Glutamatergic neuron (in vitro differentiated cells): ENCODE data around the gene GRID1. TPM values are rescaled to one million over a fixed set of nuclear protein-coding genes. Genes with fewer than 3 reads are reported as not detected.

Experiments used
- DNase-seq: peaks from one replicate; pipeline ENCODE4 v3.0.0; 2022
- H3K27ac Mint-ChIP-seq: one replicate; pipeline ENCODE4 v1.8.0; 2020; ENCODE audit warnings: mild to moderate bottlenecking, mixed read lengths, inconsistent platforms; ENCODE audit not compliant: unreplicated experiment
- H3K27me3 Mint-ChIP-seq: one replicate; pipeline ENCODE4 v1.8.0; 2020; ENCODE audit warnings: mild to moderate bottlenecking, moderate library complexity, mixed read lengths, inconsistent platforms; ENCODE audit not compliant: unreplicated experiment
- H3K36me3 Mint-ChIP-seq: one replicate; pipeline ENCODE4 v1.8.0; 2020; ENCODE audit warnings: mild to moderate bottlenecking, mixed read lengths, inconsistent platforms; ENCODE audit not compliant: unreplicated experiment
- H3K4me1 Mint-ChIP-seq: one replicate; pipeline ENCODE4 v1.8.0; 2020; ENCODE audit warnings: mild to moderate bottlenecking, low read depth, mixed read lengths, inconsistent platforms; ENCODE audit not compliant: unreplicated experiment
- H3K4me3 Mint-ChIP-seq: one replicate; pipeline ENCODE4 v1.8.0; 2020; ENCODE audit warnings: mild to moderate bottlenecking, mixed read lengths, inconsistent platforms; ENCODE audit not compliant: unreplicated experiment
- H3K9me3 Mint-ChIP-seq: one replicate; pipeline ENCODE4 v1.8.0; 2020; ENCODE audit warnings: mild to moderate bottlenecking, moderate library complexity, mixed read lengths, inconsistent platforms; ENCODE audit not compliant: unreplicated experiment
- CTCF ChIP-seq: fragments of 200-600 bp; sonication (generic); IDR thresholded peaks from one replicate; pipeline ENCODE4 v1.5.0; 2021; ENCODE audit not compliant: partially characterized antibody, unreplicated experiment
- total RNA-seq: library from RNA; stranded (reverse); fragmentation: NEBNext Ultra II Directional; extraction: Animal tissue kit (Norgen Biotek cat#: 25700); gene quantifications from one replicate; pipeline ENCODE4 v1.2.1, GENCODE V29; 2021; ENCODE audit not compliant: unreplicated experiment

GRID1 gene
- total RNA-seq, 1 donor from 2014 or later = 8.0 TPM

- peaks cover 8% of the 10 kb centered on the region for H3K27me3 Mint-ChIP-seq
Measured at GRCh38 chr10:85600026-85600743, 766.4 kb downstream of the GRID1 start.

GRCh38 chr10:85599081-85599480, 767.5 kb downstream of the GRID1 start:
- Mint-ChIP-seq H3K27ac (no peak overlapping the region), H3K36me3 (no peaks in the 10 kb centered on the region), H3K27me3 (peaks cover 8% of the 10 kb centered on the region), H3K4me3 (no peak overlapping the region), H3K9me3 (peaks cover 6% of the 10 kb centered on the region), H3K4me1 (peaks cover 19% of the 10 kb centered on the region)
- no peak for TF ChIP-seq CTCF
- no peak for DNase-seq

More at GRCh38 chr10:85600026-85600743, 766.4 kb downstream of the GRID1 start:
- no peak for TF ChIP-seq CTCF
- Mint-ChIP-seq H3K27ac (peak overlapping the region; percentile 52), H3K36me3 (no peaks in the 10 kb centered on the region), H3K9me3 (peaks cover 6% of the 10 kb centered on the region), H3K4me3 (no peak overlapping the region), H3K4me1 (peaks cover 19% of the 10 kb centered on the region)
- no peak for DNase-seq

GRCh38 chr10:85598646-85599045, 767.9 kb downstream of the GRID1 start:
- Mint-ChIP-seq H3K36me3 (no peaks in the 10 kb centered on the region), H3K27ac (no peak overlapping the region), H3K4me3 (no peak overlapping the region), H3K9me3 (peaks cover 6% of the 10 kb centered on the region), H3K27me3 (peaks cover 8% of the 10 kb centered on the region), H3K4me1 (peaks cover 19% of the 10 kb centered on the region)
- no peak for DNase-seq
- no peak for TF ChIP-seq CTCF

- H3K4me1 Mint-ChIP-seq = peaks cover 19% of the 10 kb centered on the region
- H3K9me3 Mint-ChIP-seq = peaks cover 6% of the 10 kb centered on the region
- H3K4me3 Mint-ChIP-seq = no peak overlapping the region
- no peak overlapping the region for H3K27ac Mint-ChIP-seq
- H3K27me3 Mint-ChIP-seq = peaks cover 8% of the 10 kb centered on the region
- TF ChIP-seq CTCF = no peak
- no peaks in the 10 kb centered on the region for H3K36me3 Mint-ChIP-seq
- DNase-seq = no peak
Measured at GRCh38 chr10:85597006-85597405, 769.6 kb downstream of the GRID1 start.

- no peak overlapping the region for H3K27ac Mint-ChIP-seq
- no peak for DNase-seq
- H3K4me1 Mint-ChIP-seq = peaks cover 19% of the 10 kb centered on the region
- peaks cover 8% of the 10 kb centered on the region for H3K27me3 Mint-ChIP-seq
- peaks cover 6% of the 10 kb centered on the region for H3K9me3 Mint-ChIP-seq
- H3K36me3 Mint-ChIP-seq = no peaks in the 10 kb centered on the region
- no peak overlapping the region for H3K4me3 Mint-ChIP-seq
- TF ChIP-seq CTCF = no peak
Measured at GRCh38 chr10:85596389-85596788, 770.2 kb downstream of the GRID1 start.
